HUES64 (cell line): ENCODE results near the gene SPINT1.
"Not testable (repeated sequence)": the region's sequence is repeated elsewhere in the genome, so short reads cannot be mapped to it uniquely, and the experiment has no call there.

ENCODE experiments used
- H3K27ac ChIP-seq: 2 replicates; pipeline ENCODE4 v1.7.0; 2013; ENCODE audit warnings: low read depth, low read length, inconsistent platforms
- H3K27me3 ChIP-seq: 2 replicates; pipeline ENCODE4 v1.6.1; 2013; ENCODE audit warnings: mild to moderate bottlenecking, low read length; ENCODE audit not compliant: insufficient read depth
- H3K36me3 ChIP-seq: 2 replicates; pipeline ENCODE4 v1.6.1; 2013; ENCODE audit warnings: mild to moderate bottlenecking, low read length; ENCODE audit not compliant: insufficient read depth
- H3K4me1 ChIP-seq: 2 replicates; pipeline ENCODE4 v1.6.1; 2013; ENCODE audit warnings: mild to moderate bottlenecking, low read length, moderate library complexity; ENCODE audit not compliant: insufficient read depth
- H3K4me3 ChIP-seq: 2 replicates; pipeline ENCODE4 v1.5.1; 2013; ENCODE audit warnings: mild to moderate bottlenecking, low read length, moderate library complexity
- H3K9ac ChIP-seq: 2 replicates; pipeline ENCODE4 v1.6.1; 2013; ENCODE audit warnings: mild to moderate bottlenecking, low read depth, low read length
- H3K9me3 ChIP-seq: 2 replicates; pipeline ENCODE4 v1.6.1; 2013; ENCODE audit warnings: low read depth, low read length; ENCODE audit not compliant: insufficient read depth
- WGBS: fragments of 150-250, 120-280 bp; methylation state at CpG from one replicate; pipeline ENCODE4 v1.1.7; 2013; ENCODE audit warnings: missing lambda C conversion rate; 5-methylcytosine and 5-hydroxymethylcytosine counted together

SPINT1 gene

DNA sequence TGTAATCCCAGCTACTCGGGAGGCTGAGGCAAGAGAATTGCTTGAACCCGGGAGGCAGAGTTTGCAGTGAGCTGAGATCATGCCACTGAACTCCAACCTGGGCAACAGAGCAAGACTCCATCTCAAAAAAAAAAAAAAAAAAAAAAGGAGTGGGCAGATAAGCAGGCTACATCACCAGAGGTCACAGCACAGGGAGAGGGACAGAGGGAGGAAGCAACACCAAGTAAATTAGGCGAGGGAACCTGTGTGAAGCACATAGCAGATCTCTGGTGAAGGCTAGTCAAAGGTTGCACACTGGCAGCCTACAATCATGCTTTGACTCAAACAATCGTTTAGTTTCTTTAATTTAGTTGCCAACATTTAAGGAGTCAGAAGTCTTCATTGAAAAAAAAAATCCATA is 17.3 kb downstream of the SPINT1 start:
- H3K27me3 ChIP-seq, H3K9ac ChIP-seq, H3K4me3 ChIP-seq, H3K9me3 ChIP-seq, H3K27ac ChIP-seq, H3K4me1 ChIP-seq: not testable (repeated sequence)
- peaks cover 18% of the 10 kb centered on the region for H3K36me3 ChIP-seq
- 92% methylated on average over 4 of the region's 4 CpGs for WGBS

DNA sequence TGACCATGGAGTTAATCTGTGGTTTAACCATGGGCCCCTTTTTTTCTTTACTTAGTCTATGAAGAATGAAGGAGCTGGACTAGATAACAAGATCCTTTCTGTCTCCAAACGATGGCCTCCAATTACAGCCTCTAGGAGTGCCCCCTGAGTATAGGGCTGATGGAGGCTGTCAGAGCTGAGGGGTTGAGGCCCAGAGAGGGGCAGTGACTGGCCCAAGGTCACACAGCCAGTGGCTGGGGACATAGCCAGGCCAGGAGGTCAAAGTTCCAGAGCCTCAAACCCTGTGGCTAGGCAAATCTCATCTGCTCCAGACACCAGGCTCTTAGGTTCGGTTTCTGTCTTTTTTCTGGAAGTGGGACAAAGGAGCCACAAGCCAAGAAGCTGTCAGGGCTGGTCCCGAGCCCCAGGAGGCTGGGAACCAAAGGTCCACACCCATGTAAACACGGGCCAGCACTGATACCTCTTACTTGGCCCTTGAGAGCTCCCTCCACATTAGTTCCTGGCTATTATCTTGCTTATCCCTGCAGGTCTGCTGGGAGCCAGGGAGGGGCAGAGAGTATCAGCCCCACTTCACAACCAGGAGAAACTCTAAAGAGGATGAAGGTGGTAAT is 19.9 kb downstream of the SPINT1 start:
- Histone ChIP-seq H3K9me3 (no peaks in the 10 kb centered on the region), H3K4me1 (no peaks in the 10 kb centered on the region)
- WGBS: 86% methylated on average over 4 of the region's 4 CpGs

DNA sequence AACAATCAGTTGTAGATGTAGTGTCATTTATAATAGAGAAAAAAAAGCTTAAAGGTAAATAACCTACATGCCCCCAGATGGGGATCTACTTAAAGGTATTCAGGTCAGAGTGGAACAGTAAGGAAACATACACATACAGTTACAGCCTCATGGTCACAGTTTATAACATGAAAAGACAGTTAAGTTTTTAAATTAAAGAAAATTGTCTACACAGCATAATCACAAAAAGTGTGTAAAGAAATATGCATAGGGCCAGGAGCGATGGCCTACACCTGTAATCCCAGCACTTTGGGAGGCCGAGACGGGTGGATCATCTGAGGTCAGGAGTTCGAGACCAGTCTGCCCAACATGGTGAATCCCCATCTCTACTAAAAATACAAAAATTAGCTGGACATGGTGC is 23.4 kb downstream of the SPINT1 start:
- peaks cover 5% of the 10 kb centered on the region; the same call in 1 of the 2 replicates for H3K4me1 ChIP-seq
- H3K27ac ChIP-seq: no peak overlapping the region
- WGBS: 96% methylated on average over 4 of the region's 4 CpGs

More for the DNA sequence above, 19.9 kb downstream of the SPINT1 start:
- no peaks in the 10 kb centered on the region for H3K27me3 ChIP-seq
- H3K9ac ChIP-seq: no peak overlapping the region
- H3K4me3 ChIP-seq: no peak overlapping the region
- H3K36me3 ChIP-seq: no peaks in the 10 kb centered on the region
- no peak overlapping the region for H3K27ac ChIP-seq

DNA sequence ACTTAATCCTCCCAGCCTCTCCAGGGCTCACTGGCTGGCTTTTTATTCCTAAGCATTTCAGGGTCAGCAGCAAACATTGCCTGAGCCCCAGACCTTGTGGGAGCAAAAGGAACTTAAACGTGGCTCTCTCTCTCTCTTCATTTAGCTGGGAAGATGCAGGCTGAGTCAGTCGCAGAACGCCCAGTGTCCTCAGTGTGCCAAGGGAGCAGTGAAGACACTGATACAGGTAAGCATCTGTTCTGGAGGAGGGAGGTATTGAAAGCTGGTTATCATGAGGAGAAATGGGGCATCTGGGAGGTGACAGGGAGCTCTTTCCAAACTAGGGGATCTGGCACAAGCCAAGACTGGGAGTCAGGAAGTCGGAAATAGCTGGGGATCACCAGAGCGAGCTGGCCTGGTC is 25.8 kb downstream of the SPINT1 start:
- Histone ChIP-seq H3K9ac (no peak overlapping the region), H3K4me1 (peaks cover 12% of the 10 kb centered on the region), H3K27ac (no peak overlapping the region), H3K9me3 (no peaks in the 10 kb centered on the region), H3K27me3 (peaks cover 12% of the 10 kb centered on the region), H3K36me3 (no peaks in the 10 kb centered on the region), H3K4me3 (no peak overlapping the region)
- 82% methylated on average over 5 of the region's 5 CpGs for WGBS

More for the DNA sequence above, 23.4 kb downstream of the SPINT1 start:
- no peak overlapping the region for H3K4me3 ChIP-seq
- H3K36me3 ChIP-seq: no peaks in the 10 kb centered on the region
- no peaks in the 10 kb centered on the region for H3K27me3 ChIP-seq
- no peaks in the 10 kb centered on the region for H3K9me3 ChIP-seq
- H3K9ac ChIP-seq: no peak overlapping the region

DNA sequence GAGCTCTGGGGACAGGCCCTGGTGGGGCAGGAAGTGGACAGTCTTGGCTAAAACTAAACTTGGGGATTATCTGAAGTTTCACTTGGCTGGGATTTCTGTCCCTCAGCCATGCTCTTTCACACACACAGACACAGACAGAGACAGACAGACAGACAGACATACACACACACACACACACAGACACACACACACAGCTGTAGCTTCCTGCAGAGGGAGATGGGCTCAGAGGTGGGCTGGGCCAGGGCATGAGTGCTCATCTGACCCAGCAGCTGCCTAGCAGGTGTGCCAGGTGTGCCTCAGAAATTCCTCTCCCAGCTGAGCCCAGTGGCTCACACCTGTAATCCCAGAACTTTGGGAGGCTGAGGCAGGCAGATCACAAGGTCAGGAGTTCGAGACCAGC is 26.9 kb downstream of the SPINT1 start:
- 100% methylated on average over 1 of the region's 1 CpG for WGBS
- no peak overlapping the region for H3K27ac ChIP-seq
- H3K9me3 ChIP-seq: no peaks in the 10 kb centered on the region
- H3K4me1 ChIP-seq: peaks cover 12% of the 10 kb centered on the region
- no peak overlapping the region for H3K9ac ChIP-seq
- H3K4me3 ChIP-seq: no peak overlapping the region
- peaks cover 14% of the 10 kb centered on the region for H3K27me3 ChIP-seq
- H3K36me3 ChIP-seq: no peaks in the 10 kb centered on the region

DNA sequence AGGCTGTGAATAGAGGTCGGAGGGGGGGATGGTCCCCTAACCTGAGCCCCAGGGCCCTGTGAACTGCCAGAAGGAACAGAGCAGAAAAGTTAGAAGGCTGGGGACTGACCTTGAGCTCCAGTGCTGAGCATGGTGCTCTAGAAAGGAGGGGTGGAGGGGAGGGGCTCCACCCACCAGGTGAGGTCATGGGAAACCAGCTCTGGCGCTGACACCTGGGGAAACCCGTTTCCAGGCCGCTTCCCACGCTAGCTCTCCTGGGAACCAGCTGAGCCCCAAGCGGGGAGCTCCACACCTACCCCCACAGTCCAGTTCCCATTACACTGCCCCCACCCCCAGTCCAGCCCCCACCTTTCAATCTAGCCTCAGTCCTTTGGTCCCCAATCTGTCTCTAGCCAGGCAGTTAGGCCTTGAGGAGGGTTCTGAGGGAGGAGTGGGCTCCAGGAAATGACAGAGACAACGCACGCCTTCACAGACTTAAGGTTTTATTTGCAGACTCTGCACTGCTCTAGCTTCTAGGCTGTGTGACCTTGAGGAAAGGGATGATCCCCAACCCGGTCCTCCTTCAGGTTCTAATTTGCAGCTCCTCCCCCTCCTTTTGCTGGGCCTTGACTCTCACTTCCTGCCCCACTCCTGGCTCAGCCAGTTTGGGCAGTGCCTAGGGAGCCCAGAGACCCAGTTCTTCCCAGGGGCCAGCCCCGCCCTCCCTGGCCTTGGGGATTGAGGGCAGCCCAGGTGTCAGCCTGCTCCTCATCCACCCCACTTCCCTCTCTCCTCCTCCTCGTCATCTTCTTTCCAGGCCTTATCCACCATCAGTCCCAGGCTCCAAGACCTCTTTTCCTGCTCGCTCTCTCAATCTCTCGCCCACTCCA is 28.1 kb downstream of the SPINT1 start:
- peaks cover 14% of the 10 kb centered on the region for H3K27me3 ChIP-seq
- peaks cover 12% of the 10 kb centered on the region for H3K4me1 ChIP-seq
- no peak overlapping the region for H3K9ac ChIP-seq
- H3K27ac ChIP-seq: no peak overlapping the region
- WGBS: 70% methylated on average over 13 of the region's 13 CpGs
- H3K9me3 ChIP-seq: no peaks in the 10 kb centered on the region
- no peaks in the 10 kb centered on the region for H3K36me3 ChIP-seq
- H3K4me3 ChIP-seq: no peak overlapping the region

DNA sequence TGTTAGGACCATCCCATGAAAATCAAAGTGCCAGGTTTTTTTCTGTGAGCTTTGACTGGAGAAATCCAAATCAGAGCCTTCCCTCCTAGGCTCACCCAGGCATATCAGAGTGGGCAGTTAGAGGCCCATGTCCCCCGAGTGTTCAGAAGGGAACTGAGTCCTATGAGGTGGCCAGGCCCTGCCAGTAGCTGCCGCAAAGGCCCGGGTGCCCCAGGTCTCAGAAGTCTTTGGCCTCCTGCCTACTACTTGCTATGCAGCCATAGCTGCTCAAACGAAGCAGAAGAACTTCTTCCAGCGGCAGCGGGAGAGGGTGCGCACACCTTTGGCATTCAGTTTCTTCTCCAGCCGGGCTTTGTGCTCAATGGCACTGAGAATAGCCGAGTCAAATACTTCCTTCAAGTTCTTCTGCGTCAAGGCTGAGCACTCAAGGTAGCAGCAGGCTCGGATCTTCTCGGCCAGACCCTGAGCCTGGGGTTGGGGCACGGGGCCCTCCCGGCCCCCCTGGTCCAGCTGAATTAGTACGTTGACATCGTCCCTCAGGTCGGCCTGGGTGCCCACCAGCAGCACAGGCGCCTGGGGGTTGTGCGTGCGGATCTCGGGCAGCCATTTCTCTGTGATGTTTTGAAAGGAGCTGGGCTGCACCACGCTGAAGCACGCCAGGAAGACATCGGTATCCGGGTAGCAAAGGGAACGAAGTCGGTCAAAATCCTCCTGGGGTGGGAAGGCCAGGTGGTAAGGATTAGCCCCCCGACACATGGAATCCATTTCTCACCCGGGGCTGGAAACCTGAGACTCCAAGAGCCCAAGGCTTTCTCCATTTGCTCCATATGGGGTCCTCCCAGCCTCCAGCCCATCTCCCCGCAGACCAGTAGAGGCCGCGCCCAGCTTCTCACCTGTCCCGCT is 29.2 kb downstream of the SPINT1 start:
- Histone ChIP-seq H3K9me3 (no peaks in the 10 kb centered on the region), H3K9ac (peak overlapping the region; percentile 48; the same call in 1 of the 2 replicates), H3K27me3 (peaks cover 14% of the 10 kb centered on the region), H3K36me3 (no peaks in the 10 kb centered on the region), H3K27ac (no peak overlapping the region), H3K4me1 (peaks cover 12% of the 10 kb centered on the region), H3K4me3 (peak overlapping the region; percentile 68)
- 69% methylated on average over 33 of the region's 33 CpGs for WGBS

DNA sequence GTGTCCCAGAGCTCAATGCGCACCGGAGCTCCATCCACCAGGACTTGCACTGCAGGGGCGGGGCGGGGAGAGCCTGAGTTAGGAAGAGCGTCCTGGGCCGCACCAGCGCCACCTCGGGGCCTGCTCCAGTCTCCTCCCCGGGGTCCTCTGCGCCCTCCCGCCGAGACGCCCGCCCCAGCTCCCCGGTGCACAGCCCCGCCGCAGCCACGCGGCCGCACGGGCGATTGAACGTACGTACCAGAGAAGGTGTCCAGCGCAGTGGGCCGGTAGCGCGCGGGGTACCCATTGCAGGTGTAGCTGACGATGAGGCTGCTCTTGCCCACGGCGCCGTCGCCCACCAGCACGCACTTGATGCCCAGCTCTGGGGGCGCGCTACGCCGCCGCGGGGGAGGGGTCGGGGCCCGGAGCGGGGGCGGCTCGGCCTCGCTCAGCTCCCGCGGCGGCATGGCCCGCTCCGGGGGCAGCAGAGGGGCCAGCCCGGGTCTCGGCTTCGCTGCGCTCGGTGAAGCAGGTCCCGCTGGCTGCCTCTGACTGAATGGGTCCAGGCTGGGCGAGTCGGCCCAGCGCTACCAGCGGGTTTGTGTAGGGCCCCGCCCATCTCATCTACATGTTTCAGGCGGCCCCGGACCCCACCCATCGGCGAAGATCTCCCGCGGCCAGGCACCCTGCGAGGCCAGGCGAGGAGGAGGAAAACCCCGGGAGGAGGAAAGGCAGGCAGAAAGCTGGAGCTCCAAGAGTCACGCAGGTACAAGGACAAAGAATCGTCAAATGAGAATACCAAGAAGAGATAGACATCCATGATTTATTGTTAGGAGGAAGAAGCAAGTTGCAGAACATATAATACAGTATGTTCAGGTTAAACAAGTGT is 30.1 kb downstream of the SPINT1 start, which contains the start of gene RHOV:
RHOV (minus strand) TSS at position 541 of the 868 bp plus-strand sequence; CDS start at position 446, 95 bp downstream.
- WGBS: 1% methylated on average over 74 of the region's 74 CpGs
- no peaks in the 10 kb centered on the region for H3K36me3 ChIP-seq
- H3K9me3 ChIP-seq: no peaks in the 10 kb centered on the region
- H3K4me3 ChIP-seq: peak within 1 kb of the TSS; percentile 68
- H3K9ac ChIP-seq: peak within 1 kb of the TSS; percentile 48; the same call in 1 of the 2 replicates
- peaks cover 18% of the 10 kb centered on the region for H3K4me1 ChIP-seq
- no peak within 1 kb of the TSS for H3K27ac ChIP-seq
- H3K27me3 ChIP-seq: peaks cover 14% of the 10 kb centered on the region

DNA sequence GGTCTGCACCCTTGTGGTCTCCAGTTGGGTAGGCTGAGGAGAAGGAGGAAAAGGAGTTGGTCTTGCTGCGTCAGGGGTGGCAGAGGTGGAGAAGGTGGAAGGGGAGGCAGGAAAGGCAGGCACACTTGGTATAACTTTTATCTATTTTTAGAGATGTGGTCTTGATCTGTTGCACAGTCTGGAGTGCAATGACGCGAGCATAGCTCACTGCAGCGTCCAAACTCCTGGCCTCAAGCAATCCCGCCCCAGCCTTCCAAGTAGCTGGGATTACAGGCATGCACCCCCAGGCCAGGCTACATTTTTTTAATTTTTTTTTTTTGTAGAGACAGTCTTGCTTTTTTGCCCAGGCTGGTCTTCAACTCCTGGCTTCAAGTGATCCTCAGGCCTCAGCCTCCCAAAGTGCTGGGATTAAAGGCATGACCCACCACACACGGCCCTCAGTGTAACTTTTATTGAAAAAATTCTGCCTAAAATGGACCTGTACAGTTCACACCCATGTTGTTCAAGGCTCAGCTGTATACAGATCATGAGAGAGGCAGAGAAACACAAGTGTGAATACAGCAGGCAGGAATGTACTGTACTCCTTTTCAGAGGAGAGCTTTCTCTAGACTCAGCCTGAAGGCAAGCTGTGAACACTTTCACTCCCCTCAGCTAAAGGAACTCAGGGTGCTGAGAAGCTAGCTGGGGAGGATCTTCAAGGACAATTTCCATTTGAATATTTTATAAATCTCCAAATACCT is 32.3 kb downstream of the SPINT1 start:
- H3K4me3 ChIP-seq: no peak overlapping the region
- 92% methylated on average over 6 of the region's 6 CpGs for WGBS
- no peaks in the 10 kb centered on the region for H3K36me3 ChIP-seq
- no peaks in the 10 kb centered on the region for H3K9me3 ChIP-seq
- H3K27me3 ChIP-seq: peaks cover 14% of the 10 kb centered on the region
- H3K27ac ChIP-seq: no peak overlapping the region
- H3K4me1 ChIP-seq: peaks cover 19% of the 10 kb centered on the region
- H3K9ac ChIP-seq: no peak overlapping the region

DNA sequence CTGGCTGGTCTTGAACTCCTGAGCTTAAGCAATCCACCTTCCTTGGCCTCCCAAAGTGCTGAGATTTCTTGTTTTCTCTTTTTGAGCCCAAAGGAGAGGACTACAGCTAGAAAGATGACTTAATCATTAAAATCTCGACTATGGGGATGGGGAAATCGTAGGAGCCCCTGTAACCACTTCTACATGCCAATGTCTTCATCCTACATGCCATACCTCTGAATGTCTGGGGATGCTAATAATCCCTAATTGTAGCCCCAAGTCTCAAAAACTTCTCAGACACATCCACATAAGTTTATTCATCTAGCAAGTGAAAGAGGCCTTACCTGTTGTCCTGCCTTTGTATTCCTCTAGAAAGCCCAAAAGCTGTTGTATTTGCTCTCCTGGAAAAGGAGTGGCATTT is 33.8 kb downstream of the SPINT1 start:
- H3K36me3 ChIP-seq: no peaks in the 10 kb centered on the region
- H3K27ac ChIP-seq: no peak overlapping the region
- no peak overlapping the region for H3K4me3 ChIP-seq
- WGBS: 91% methylated on average over 2 of the region's 2 CpGs
- H3K4me1 ChIP-seq: peaks cover 12% of the 10 kb centered on the region
- H3K9ac ChIP-seq: no peak overlapping the region
- peaks cover 14% of the 10 kb centered on the region for H3K27me3 ChIP-seq
- H3K9me3 ChIP-seq: no peaks in the 10 kb centered on the region
